ENCODE measurements around the gene UIMC1.

Gene UIMC1

DNA sequence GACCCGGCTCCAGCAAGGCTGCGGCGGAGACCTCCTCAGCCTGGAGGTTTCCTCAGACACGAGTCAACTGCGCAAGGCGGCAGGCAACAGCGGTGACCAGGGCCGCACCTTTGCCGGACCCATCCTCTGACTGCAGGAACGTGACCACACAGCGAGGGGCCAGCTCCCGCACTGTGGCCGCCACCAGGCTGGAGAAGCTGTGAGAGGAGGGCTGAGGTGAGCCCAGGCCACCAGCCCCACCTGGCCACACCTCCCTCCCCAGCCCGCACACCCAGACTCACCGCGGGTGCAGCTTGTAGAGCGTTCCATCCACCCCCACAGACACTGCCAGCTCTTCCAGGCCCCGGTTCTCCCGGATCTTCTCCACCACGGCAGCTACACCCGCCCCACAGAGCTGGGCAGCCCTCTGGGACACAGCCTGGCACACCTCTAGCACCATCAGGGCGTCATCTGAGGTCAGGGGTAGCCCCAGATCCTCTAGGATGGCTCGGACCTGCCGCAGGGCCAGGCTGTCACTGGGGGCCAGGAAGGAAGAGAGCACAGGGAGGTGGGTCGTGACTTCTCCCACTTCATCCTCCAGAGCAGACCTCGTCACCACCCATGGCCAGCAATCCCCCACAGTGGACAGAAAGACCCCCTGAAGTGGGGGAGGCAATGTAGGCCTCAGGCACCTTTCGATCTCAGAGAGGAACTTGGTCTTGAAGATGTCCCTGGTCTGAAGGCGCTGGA is 125.4 kb downstream of the UIMC1 start:
- TF ChIP-seq GATA3 (IDR thresholded peaks at IDR 0.05; ENCODE audit: low read depth, low read length) (no peak), GATA2 (IDR thresholded peaks at IDR 0.05; ENCODE audit: low read depth, low read length) (no peak)

- TF ChIP-seq GATA3 (IDR thresholded peaks at IDR 0.05; ENCODE audit: low read depth, low read length) (no peak), GATA2 (IDR thresholded peaks at IDR 0.05; ENCODE audit: low read depth, low read length) (no peak)
Observed at GRCh38 chr5:176880366-176881020, 126.1 kb downstream of the UIMC1 start.

GRCh38 chr5:176879663-176880361 is 126.8 kb downstream of the UIMC1 start:
- TF ChIP-seq GATA2 (IDR thresholded peaks at IDR 0.05; ENCODE audit: low read depth, low read length) (no peak), GATA3 (IDR thresholded peaks at IDR 0.05; ENCODE audit: low read depth, low read length) (no peak)

DNA sequence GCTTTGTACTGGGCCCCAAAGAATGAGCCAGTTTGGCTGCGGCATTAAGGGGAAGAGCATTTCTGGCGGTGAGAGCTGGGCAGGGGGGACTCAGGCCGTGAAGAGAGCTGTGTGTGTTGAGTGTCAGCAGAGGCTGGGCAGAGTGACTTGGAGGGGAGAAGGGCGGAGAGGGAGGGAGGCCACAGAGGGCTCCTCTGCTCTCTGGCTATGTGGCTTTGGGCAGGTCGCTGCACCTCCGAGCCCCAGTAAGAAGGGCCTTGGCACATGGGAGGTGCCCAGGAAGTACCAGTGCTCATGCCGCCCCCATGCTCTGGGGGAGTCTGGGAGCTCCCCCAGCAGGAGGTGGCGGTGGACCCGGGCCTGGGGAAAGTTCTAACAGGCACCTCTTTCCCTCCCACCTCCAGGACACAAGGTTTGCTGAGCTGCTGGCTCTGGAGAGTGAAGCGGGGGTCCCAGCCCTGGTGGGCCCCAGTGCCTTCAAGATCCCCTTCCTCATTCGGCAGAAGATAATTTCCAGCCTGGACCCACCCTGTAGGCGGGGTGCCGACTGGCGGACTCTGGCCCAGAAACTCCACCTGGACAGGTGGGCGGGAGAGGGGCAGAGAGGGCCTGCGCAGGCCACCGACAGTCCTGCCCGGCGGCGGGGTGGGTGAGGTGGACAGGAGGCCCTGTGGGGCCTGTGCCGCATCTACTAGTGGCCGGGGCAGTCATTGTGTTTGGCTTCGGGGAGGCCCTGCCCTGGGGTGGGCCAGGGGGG is 127.5 kb downstream of the UIMC1 start:
- TF ChIP-seq GATA3 (IDR thresholded peaks at IDR 0.05; ENCODE audit: low read depth, low read length) = no peak
- TF ChIP-seq GATA2 (IDR thresholded peaks at IDR 0.05; ENCODE audit: low read depth, low read length) = no peak

DNA sequence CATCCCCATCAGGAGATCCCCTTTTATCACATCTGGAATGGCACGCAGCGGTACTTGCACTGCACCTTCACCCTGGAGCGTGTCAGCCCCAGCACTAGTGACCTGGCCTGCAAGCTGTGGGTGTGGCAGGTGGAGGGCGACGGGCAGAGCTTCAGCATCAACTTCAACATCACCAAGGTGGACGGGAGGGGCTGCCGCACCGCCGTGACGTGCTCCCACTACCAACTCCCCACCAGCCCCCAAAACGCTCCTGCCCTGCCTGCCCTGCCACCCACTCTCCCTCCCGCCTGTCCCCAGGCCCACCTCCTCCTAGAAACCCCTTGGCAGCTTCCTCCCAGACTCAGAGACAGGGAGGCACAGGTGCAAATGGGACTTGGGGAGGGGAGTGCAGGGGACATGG is 128.1 kb downstream of the UIMC1 start:
- TF ChIP-seq GATA3 (IDR thresholded peaks at IDR 0.05; ENCODE audit: low read depth, low read length) (no peak), GATA2 (IDR thresholded peaks at IDR 0.05; ENCODE audit: low read depth, low read length) (no peak)

DNA sequence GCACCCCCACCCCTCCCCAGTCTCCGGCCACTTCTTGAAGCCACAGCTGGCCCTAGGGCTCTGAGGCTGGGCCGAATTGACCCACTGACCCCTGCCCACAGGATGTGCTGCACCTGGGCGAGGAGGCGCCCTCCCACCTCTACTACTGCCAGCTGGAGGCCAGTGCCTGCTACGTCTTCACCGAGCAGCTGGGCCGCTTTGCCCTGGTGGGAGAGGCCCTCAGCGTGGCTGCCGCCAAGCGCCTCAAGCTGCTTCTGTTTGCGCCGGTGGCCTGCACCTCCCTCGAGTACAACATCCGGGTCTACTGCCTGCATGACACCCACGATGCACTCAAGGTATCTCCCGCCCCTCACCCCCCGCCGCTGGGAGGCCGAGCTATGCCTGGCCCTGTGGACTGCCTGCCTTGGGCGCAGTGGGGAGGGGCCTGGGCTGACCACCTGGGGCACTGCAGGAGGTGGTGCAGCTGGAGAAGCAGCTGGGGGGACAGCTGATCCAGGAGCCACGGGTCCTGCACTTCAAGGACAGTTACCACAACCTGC is 128.7 kb downstream of the UIMC1 start:
- TF ChIP-seq GATA2 (IDR thresholded peaks at IDR 0.05; ENCODE audit: low read depth, low read length) (no peak), GATA3 (IDR thresholded peaks at IDR 0.05; ENCODE audit: low read depth, low read length) (no peak)

DNA sequence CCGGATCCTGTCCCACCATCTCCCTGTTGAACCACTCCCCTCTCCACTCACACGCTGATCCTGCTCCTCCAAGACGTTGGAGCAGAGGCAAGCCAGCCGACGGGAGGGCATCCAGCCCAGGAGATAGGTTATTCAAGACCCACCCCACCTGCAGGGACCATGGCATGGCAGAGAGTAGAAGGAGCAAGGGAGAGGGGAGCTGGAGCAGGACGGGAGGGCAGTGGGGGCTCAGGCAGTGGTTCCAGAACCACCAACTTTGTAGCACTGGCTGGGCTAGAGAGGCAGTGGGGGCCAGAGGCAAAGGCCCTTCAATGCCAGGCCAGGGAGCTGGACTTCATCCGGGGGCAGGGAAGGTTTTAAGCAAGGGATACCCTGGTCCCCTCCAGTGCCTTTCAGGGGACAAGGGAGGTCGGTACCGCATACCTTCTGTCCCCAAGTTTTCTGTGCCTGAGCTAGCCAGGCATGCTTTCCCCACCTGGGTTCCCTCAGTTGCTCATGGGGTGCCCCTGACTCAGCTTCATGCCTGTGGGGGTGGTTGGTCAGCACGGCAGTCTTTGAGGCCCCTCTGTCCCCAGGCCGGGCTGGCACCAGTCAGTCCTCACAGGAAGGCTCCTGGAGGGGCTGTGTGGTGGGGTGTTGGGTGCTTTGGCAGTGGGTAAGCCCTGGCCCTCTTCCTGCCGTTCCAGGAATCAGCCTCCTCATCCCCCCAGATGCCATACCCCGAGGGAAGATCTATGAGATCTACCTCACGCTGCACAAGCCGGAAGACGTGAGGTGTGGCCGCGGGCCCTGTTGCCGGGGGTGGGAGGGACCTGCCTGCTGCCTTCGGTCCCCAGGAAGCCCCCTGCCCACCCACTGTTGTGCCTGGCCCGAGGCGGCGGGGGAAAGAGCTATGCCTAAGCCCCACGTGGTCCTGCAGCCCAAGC is 129.8 kb downstream of the UIMC1 start:
- TF ChIP-seq GATA3 (IDR thresholded peaks at IDR 0.05; ENCODE audit: low read depth, low read length) (no peak), GATA2 (IDR thresholded peaks at IDR 0.05; ENCODE audit: low read depth, low read length) (no peak)

GRCh38 chr5:176875783-176876505 is 130.6 kb downstream of the UIMC1 start:
- no peak for TF ChIP-seq GATA3 (IDR thresholded peaks at IDR 0.05; ENCODE audit: low read depth, low read length)
- TF ChIP-seq GATA2 (IDR thresholded peaks at IDR 0.05; ENCODE audit: low read depth, low read length) = no peak

GRCh38 chr5:176875014-176875550 is 131.5 kb downstream of the UIMC1 start:
- TF ChIP-seq GATA3 (IDR thresholded peaks at IDR 0.05; ENCODE audit: low read depth, low read length) (no peak), GATA2 (IDR thresholded peaks at IDR 0.05; ENCODE audit: low read depth, low read length) (no peak)

DNA sequence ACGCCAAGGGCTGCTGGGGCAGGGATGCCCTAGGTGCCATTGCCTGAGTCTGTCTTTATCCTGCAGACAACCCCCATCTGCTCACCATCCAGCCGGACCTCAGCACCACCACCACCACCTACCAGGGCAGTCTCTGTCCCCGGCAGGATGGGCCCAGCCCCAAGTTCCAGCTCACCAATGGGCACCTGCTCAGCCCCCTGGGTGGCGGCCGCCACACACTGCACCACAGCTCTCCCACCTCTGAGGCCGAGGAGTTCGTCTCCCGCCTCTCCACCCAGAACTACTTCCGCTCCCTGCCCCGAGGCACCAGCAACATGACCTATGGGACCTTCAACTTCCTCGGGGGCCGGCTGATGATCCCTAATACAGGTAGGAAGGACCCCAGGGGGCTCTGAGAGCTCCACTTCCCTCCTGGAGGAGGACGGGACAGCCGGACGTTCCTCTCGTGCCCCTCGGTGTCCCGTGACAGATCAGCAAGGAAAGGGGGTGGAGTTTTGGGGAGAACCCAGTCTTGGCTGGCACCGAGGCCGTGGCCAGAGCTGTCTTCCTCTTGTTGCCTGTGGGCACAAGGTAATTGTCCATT is 132.3 kb downstream of the UIMC1 start:
- TF ChIP-seq GATA3 (IDR thresholded peaks at IDR 0.05; ENCODE audit: low read depth, low read length) (no peak), GATA2 (IDR thresholded peaks at IDR 0.05; ENCODE audit: low read depth, low read length) (no peak)

GRCh38 chr5:176873541-176874172 is 132.9 kb downstream of the UIMC1 start:
- no peak for TF ChIP-seq GATA3 (IDR thresholded peaks at IDR 0.05; ENCODE audit: low read depth, low read length)
- TF ChIP-seq GATA2 (IDR thresholded peaks at IDR 0.05; ENCODE audit: low read depth, low read length) = no peak
